ENCODE results near the gene COL4A2. TPM values are rescaled to one million over a fixed set of nuclear protein-coding genes. Genes with fewer than 3 reads are reported as not detected.

COL4A2 gene
- polyA plus RNA-seq, 2 of the 4 experiments (the other 2 are of a cell fraction), result 46.9 to 119 TPM

GRCh38 chr13:110500341-110500740 lies 193.3 kb downstream of the COL4A2 start (continued):
- no peak for TF ChIP-seq CHD4 (IDR thresholded peaks at IDR 0.05; ENCODE audit: borderline replicate concordance)

GRCh38 chr13:110501188-110501587 lies 194.1 kb downstream of the COL4A2 start:
- no peak for DNase-seq (ENCODE audit: low read depth in 1 of 2, low spot score in 1 of 2)

GRCh38 chr13:110503037-110503901 lies 196.2 kb downstream of the COL4A2 start:
- Histone ChIP-seq H3K27ac (peak overlapping the region in 1 of 2 experiments; percentile 48; a peak in 1 of 6 replicates), H3K4me2 (no peak overlapping the region), H3K4me3 (no peak overlapping the region), H3K9me3 (no peaks in the 10 kb centered on the region), H3K4me1 (peaks cover 16% of the 10 kb centered on the region)
- WGBS (ENCODE audit: missing lambda C conversion rate), result 78% methylated on average over 10 of the region's 20 CpGs
- CTCF ChIA-PET, result interaction anchor here (1.0 kb wide), 1 partner anchor 15 kb away, joined by 3 read pairs; no protein-coding TSS in a partner anchor
- DNase-seq (ENCODE audit: low read depth in 1 of 2, low spot score in 1 of 2) (no peak), ATAC-seq (no peak), FAIRE-seq (no peak)
- POLR2A ChIA-PET, result no interaction called here
- no peak for TF ChIP-seq JUNB (IDR thresholded peaks at IDR 0.05)
- no peak for TF ChIP-seq HEYL (CRISPR knock-in tag; IDR thresholded peaks at IDR 0.05)
- TF ChIP-seq RAD21 (conservative IDR thresholded peaks at IDR 0.05 in 1 of 2, IDR thresholded peaks at IDR 0.05 in 1 of 2), result no peak
- TF ChIP-seq ZFP36 (IDR thresholded peaks at IDR 0.05; ENCODE audit: borderline replicate concordance, partially characterized antibody), result no peak
- TF ChIP-seq FOSL2 (IDR thresholded peaks at IDR 0.05), result no peak
- no peak for TF ChIP-seq FOSL2 (CRISPR knock-in tag; IDR thresholded peaks at IDR 0.05)
- TF ChIP-seq MAZ (IDR thresholded peaks at IDR 0.05; ENCODE audit: borderline replicate concordance, low read depth, low read length), result no peak
- no peak for TF ChIP-seq CBX2 (IDR thresholded peaks at IDR 0.05; ENCODE audit: borderline replicate concordance, low read depth)
- TF ChIP-seq JUN (IDR thresholded peaks at IDR 0.05), result no peak
- TF ChIP-seq BHLHE40 (IDR thresholded peaks at IDR 0.05; ENCODE audit: low read depth, low read length), result no peak
- no peak for TF ChIP-seq HDAC2 (IDR thresholded peaks at IDR 0.05)
- no peak for TF ChIP-seq PBX3 (IDR thresholded peaks at IDR 0.05)
- TF ChIP-seq HOXB5 (CRISPR knock-in tag; IDR thresholded peaks at IDR 0.05), result no peak
- no peak for TF ChIP-seq E2F6 (IDR thresholded peaks at IDR 0.05; ENCODE audit: borderline replicate concordance, low read depth)
- no peak for TF ChIP-seq ZNF302 (CRISPR knock-in tag; IDR thresholded peaks at IDR 0.05)
- TF ChIP-seq CHD4 (IDR thresholded peaks at IDR 0.05; ENCODE audit: borderline replicate concordance), result no peak
- TF ChIP-seq GATA3 (IDR thresholded peaks at IDR 0.05; ENCODE audit: borderline replicate concordance), result no peak
- no peak for TF ChIP-seq PHF8 (IDR thresholded peaks at IDR 0.05; ENCODE audit: borderline replicate concordance, low read depth)
- TF ChIP-seq RARB (CRISPR knock-in tag; IDR thresholded peaks at IDR 0.05), result no peak
- TF ChIP-seq KDM5A (IDR thresholded peaks at IDR 0.05), result no peak

More at GRCh38 chr13:110501188-110501587, 194.1 kb downstream of the COL4A2 start:
- H3K4me1 ChIP-seq, result no peaks in the 10 kb centered on the region
- no peak overlapping the region for H3K4me3 ChIP-seq
- ATAC-seq (no peak), FAIRE-seq (no peak)
- 90% methylated on average over 8 of the region's 9 CpGs for WGBS (ENCODE audit: missing lambda C conversion rate)
- H3K9me3 ChIP-seq, result no peaks in the 10 kb centered on the region
- H3K27ac ChIP-seq, result no peak overlapping the region
- no peak overlapping the region for H3K4me2 ChIP-seq
- ChIA-PET CTCF (no interaction called here), POLR2A (no interaction called here)
- TF ChIP-seq HMGXB4 (CRISPR knock-in tag; IDR thresholded peaks at IDR 0.05; ENCODE audit: borderline replicate concordance) (no peak), PBX3 (IDR thresholded peaks at IDR 0.05) (no peak), CHD4 (IDR thresholded peaks at IDR 0.05; ENCODE audit: borderline replicate concordance) (no peak), HOXB13 (CRISPR knock-in tag; IDR thresholded peaks at IDR 0.05; ENCODE audit: low read depth) (no peak), JUN (IDR thresholded peaks at IDR 0.05) (no peak)
